Spleen (tissue), 11 donors: ENCODE measurements around the gene GPR26. TPM values are rescaled to one million over a fixed set of nuclear protein-coding genes. Genes with fewer than 3 reads are reported as not detected.

ENCODE experiments used
- DNase-seq: peaks from one replicate; pipeline ENCODE4 v3.0.0-alpha.2; 2020
- H3K27ac ChIP-seq, 8 donors: fragments of 200-600 bp; sonication (generic) in 7 of 8; 1 replicate in 4 of 8; 2 replicates in 4 of 8; pipeline versions ENCODE4 v1.5.0 to v1.8.0; 2016 to 2021; ENCODE audit warnings: inconsistent platforms in 4 of 8, mild to moderate bottlenecking in 4 of 8, moderate library complexity in 1 of 8
- H3K27me3 ChIP-seq, 7 donors: fragments of 200-600 bp; sonication (generic) in 6 of 7; replicated peaks in 1 of 7; 1 replicate in 4 of 7; 2 replicates in 3 of 7; pipeline versions ENCODE4 v1.5.0 to v1.8.0; 2016 to 2021; ENCODE audit warnings: inconsistent platforms in 3 of 7, mild to moderate bottlenecking in 1 of 7
- H3K36me3 ChIP-seq, 6 donors: fragments of 200-600 bp; sonication (generic) in 5 of 6; 1 replicate in 4 of 6; 2 replicates in 2 of 6; pipeline versions ENCODE4 v1.5.0 to v1.8.0; 2016 to 2021; ENCODE audit warnings: inconsistent platforms in 2 of 6
- H3K4me1 ChIP-seq, 6 donors: fragments of 200-600 bp; sonication (generic) in 5 of 6; 1 replicate in 3 of 6; 2 replicates in 3 of 6; pipeline versions ENCODE4 v1.5.0 to v1.8.0; 2016 to 2021; ENCODE audit warnings: inconsistent platforms in 3 of 6
- H3K4me3 ChIP-seq, 8 donors: fragments of 200-600 bp; sonication (generic) in 7 of 8; 1 replicate in 4 of 8; 2 replicates in 4 of 8; pipeline versions ENCODE4 v1.5.0 to v1.8.0; 2016 to 2021; ENCODE audit warnings: inconsistent platforms in 4 of 8, mild to moderate bottlenecking in 4 of 8, moderate library complexity in 2 of 8
- H3K9me3 ChIP-seq, 8 donors: fragments of 200-600 bp; sonication (generic) in 7 of 8; 1 replicate in 4 of 8; 2 replicates in 4 of 8; pipeline versions ENCODE4 v1.5.0 to v1.8.0; 2016 to 2021; ENCODE audit warnings: inconsistent platforms in 4 of 8
- POLR2A ChIP-seq, 3 donors: fragments of 450-650 bp; IDR thresholded peaks; one replicate each; pipeline ENCODE4 v1.5.1; 2017; ENCODE audit warnings: antibody characterized with exemption in 3 of 3, mild to moderate bottlenecking in 1 of 3
- POLR2AphosphoS5 ChIP-seq, 3 donors: sonication (generic); formaldehyde crosslinking; IDR thresholded peaks; one replicate each; pipeline ENCODE4 v1.5.1; 2017; ENCODE audit warnings: antibody characterized with exemption in 3 of 3
- WGBS, 5 donors: extraction: QIAGEN DNeasy Blood & Tissue Kit in 3 of 5; methylation state at CpG; one replicate each; pipeline versions ENCODE4 v1.1.5 to v1.1.7; 2013 to 2018; 5-methylcytosine and 5-hydroxymethylcytosine counted together
- intact Hi-C: fragments of 100-400 bp; cut with DNase I; formaldehyde crosslinking; loops from one replicate; pipeline ENCODE4 v1.15.0; 2023; ENCODE audit warnings: low total_unique reads
- polyA plus RNA-seq, 3 donors: library from polyadenylated mRNA; stranded (reverse); fragments of 200-250 nt; gene quantifications; one replicate each; pipeline ENCODE4 v1.2.1, GENCODE V29; 2013
- total RNA-seq, 7 donors: library from RNA; depleted of rRNA in 3 of 7; stranded (reverse); fragments of >200 nt in 3 of 7; fragmentation: NEBNext Ultra II Directional in 4 of 7; extraction: Animal tissue kit (Norgen Biotek cat#: 25700) in 4 of 7; gene quantifications; one replicate each; pipeline versions ENCODE4 v1.1.0 to v1.2.1, GENCODE V29; 2016 to 2021
- TF ChIP-seq, protein P1 (sequence below), 11 experiments: fragments of 200-600 bp in 7 of 11; fragments of 450-650 bp in 4 of 11; sonication (generic) in 4 of 11; IDR thresholded peaks in 8 of 11; conservative IDR thresholded peaks in 3 of 11; 1 replicate in 7 of 11; 2 replicates in 4 of 11; pipeline versions ENCODE4 v1.4.0 to v1.8.0; 2016 to 2021; ENCODE audit warnings: antibody characterized with exemption in 11 of 11, inconsistent platforms in 4 of 11, mild to moderate bottlenecking in 1 of 11
- donor health status: healthy with polysubstance abuse.
- donor health status: DM: no; HTN: no; CAD: no; lungs with moderate emphysema.
- donor health status: DM: no; HTN: no; CAD: no.
- donor health status: Bipolar disorder and iron deficiency.
- donor health status: healthy.
- donor health status: DM: no; HTN: no; CAD: no.
- donor health status: DM: yes; HTN: yes; CAD: no.

The GPR26 gene
- total and polyA plus RNA-seq, 10 donors: not detected

DNA sequence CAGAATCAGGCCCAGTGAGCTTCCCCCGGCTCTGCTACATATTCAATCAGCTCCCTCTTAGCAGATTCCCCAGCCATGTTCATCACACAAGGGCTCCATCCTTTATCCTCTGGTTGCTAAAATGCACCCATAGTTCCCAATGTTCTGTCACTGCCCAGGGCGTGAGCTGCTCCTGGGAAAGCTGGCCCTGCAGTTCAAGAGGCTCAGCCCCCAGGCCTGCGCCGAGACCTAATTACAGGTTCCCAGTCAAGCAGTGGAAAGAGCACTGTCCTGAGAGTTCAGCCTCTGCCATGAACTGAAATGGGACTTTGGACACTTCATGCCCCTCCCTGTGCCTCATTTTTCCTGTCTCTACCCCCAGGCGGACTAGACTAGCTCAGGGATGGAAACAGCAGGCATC lies 75.6 kb downstream of the GPR26 start:
- H3K4me1 ChIP-seq: no peaks in the 10 kb centered on the region
- H3K36me3 ChIP-seq: no peaks in the 10 kb centered on the region
- no peak for TF ChIP-seq POLR2AphosphoS5 (IDR thresholded peaks at IDR 0.05)
- TF ChIP-seq, protein P1, sequence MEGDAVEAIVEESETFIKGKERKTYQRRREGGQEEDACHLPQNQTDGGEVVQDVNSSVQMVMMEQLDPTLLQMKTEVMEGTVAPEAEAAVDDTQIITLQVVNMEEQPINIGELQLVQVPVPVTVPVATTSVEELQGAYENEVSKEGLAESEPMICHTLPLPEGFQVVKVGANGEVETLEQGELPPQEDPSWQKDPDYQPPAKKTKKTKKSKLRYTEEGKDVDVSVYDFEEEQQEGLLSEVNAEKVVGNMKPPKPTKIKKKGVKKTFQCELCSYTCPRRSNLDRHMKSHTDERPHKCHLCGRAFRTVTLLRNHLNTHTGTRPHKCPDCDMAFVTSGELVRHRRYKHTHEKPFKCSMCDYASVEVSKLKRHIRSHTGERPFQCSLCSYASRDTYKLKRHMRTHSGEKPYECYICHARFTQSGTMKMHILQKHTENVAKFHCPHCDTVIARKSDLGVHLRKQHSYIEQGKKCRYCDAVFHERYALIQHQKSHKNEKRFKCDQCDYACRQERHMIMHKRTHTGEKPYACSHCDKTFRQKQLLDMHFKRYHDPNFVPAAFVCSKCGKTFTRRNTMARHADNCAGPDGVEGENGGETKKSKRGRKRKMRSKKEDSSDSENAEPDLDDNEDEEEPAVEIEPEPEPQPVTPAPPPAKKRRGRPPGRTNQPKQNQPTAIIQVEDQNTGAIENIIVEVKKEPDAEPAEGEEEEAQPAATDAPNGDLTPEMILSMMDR (IDR thresholded peaks at IDR 0.05 in 8 of 11, conservative IDR thresholded peaks at IDR 0.05 in 3 of 11): no peak
- no peak for TF ChIP-seq POLR2A (IDR thresholded peaks at IDR 0.05)
- peaks cover 0 to 10% (median 6%) of the 10 kb centered on the region in 8 donors for H3K9me3 ChIP-seq
- intact Hi-C loops: no loop called here
- H3K4me3 ChIP-seq: no peak overlapping the region
- DNase-seq: no peak
- WGBS, 5 donors: 87 to 97% (median 90%) methylated on average over 5 of the region's 5 CpGs
- no peak overlapping the region for H3K27ac ChIP-seq
- H3K27me3 ChIP-seq: peaks cover 0 to 10% (median 0%) of the 10 kb centered on the region in 7 donors

DNA sequence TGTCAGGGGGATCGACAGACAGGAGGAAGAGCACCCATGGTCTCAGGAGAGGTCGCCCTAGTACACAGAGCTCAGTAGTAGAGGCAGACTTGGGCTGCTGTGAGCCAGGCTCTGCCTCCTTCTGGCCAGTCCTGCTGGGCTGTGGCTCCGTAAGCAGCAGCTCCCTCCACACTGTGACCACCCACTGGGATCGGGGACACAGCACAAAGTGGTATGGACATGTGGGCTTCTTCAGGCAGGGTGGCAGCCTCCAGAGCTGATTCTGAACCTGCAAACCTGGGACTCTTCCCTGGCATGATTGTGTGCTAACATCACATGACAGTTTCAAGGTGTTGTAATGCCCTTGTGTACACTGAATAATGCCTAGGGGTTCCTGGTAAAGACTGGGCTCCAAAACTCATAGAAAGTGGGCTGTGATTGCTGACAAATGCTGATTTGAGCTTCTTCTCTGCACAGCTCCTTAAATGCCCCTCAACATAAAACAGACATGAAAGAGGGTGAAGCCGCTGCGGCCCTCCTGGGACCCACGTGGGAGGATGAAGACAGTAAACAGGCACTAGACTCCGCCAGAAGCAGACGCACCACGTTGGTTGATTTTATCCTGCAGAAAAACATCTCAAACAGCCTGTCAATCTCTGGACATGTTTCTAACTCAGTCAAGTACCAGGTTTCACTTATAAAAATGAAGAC lies 76.7 kb downstream of the GPR26 start:
- peaks cover 0 to 10% (median 0%) of the 10 kb centered on the region in 7 donors for H3K27me3 ChIP-seq
- H3K9me3 ChIP-seq: no peaks in the 10 kb centered on the region
- no peak for DNase-seq
- no peak for TF ChIP-seq POLR2AphosphoS5 (IDR thresholded peaks at IDR 0.05)
- TF ChIP-seq, protein P1 (IDR thresholded peaks at IDR 0.05 in 8 of 11, conservative IDR thresholded peaks at IDR 0.05 in 3 of 11): no peak
- no peak for TF ChIP-seq POLR2A (IDR thresholded peaks at IDR 0.05)
- intact Hi-C loops: no loop called here
- no peaks in the 10 kb centered on the region for H3K36me3 ChIP-seq
- no peak overlapping the region for H3K4me3 ChIP-seq
- WGBS, 5 donors: 74 to 81% (median 76%) methylated on average over 10 of the region's 10 CpGs
- H3K4me1 ChIP-seq: no peaks in the 10 kb centered on the region
- no peak overlapping the region for H3K27ac ChIP-seq

DNA sequence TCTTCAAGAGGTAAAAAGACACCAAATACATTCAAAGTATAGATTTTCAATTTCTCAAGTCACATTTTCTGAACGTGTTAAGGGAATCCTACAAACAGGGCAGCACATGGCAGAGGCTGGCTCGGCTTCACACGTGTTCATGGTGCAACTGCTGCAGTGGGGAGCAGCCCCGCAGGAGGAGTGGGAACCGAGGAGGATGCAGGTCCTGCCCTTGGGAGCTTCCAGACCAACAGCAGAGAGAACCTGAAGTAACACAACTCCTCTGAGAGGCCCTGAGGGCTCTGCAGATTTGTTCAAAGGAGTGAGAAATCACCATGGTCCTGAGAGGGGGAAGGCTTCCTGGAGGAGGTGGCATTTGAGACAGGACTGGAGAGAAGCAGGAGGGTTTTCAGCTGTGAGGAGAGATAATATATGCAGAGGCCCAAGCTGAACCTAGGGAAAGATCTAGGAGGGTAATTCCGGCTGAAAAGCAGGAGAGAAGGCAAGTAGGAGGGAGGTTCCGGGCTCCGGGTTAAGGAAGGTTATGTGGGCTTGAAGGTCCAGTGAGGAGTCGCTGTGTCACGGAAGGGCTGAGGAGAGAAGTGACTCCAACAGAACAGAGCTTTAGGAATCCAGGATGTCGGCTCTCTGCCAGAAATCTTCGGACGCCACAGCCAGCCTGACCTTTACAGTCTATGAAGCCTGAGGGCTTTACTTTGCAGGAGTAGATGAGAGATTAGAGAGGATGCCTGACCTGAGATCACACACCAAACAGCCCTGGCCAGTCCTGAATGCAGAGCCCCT lies 77.5 kb downstream of the GPR26 start:
- H3K4me3 ChIP-seq: no peak overlapping the region
- no peaks in the 10 kb centered on the region for H3K9me3 ChIP-seq
- 63 to 70% (median 69%) methylated on average over 13 of the region's 13 CpGs for WGBS, 5 donors
- no peak for DNase-seq
- TF ChIP-seq POLR2A (IDR thresholded peaks at IDR 0.05) (no peak), POLR2AphosphoS5 (IDR thresholded peaks at IDR 0.05) (no peak)
- TF ChIP-seq, protein P1 (IDR thresholded peaks at IDR 0.05 in 8 of 11, conservative IDR thresholded peaks at IDR 0.05 in 3 of 11): no peak
- H3K4me1 ChIP-seq: no peaks in the 10 kb centered on the region
- no peak overlapping the region for H3K27ac ChIP-seq
- H3K36me3 ChIP-seq: no peaks in the 10 kb centered on the region
- H3K27me3 ChIP-seq: peaks cover 0 to 10% (median 0%) of the 10 kb centered on the region in 7 donors
- intact Hi-C loops: no loop called here

DNA sequence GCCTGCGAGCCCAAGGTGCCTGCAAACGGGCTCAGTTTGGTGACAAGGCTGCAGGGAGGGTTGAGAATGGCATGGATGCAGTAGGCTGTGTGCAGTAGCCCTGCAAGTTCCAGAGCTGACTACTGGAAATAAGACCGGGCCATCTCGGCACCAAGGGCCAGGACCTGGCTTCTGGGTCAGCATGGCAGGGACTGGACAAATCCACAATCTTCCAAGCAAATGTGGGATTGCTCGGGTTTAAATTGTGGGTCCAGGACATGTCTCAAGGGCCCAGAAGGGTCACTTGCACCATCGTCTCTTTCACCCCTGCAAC lies 78.0 kb downstream of the GPR26 start:
- WGBS, 5 donors: 71 to 98% (median 75%) methylated on average over 4 to 6 of the region's 6 CpGs
- TF ChIP-seq POLR2AphosphoS5 (IDR thresholded peaks at IDR 0.05): no peak
- Histone ChIP-seq H3K36me3 (no peaks in the 10 kb centered on the region), H3K27ac (no peak overlapping the region), H3K9me3 (no peaks in the 10 kb centered on the region), H3K27me3 (peaks cover 0 to 10% (median 0%) of the 10 kb centered on the region in 7 donors), H3K4me1 (peaks cover 0 to 2% (median 0%) of the 10 kb centered on the region in 6 donors), H3K4me3 (no peak overlapping the region)
- intact Hi-C loops: no loop called here
- no peak for DNase-seq

Other genes starting within 250 kb of the GPR26 start
- gene CPXM2, start 225.5 kb downstream of the GPR26 start, total RNA-seq: 10 to 100 TPM; 20.8 to 38.2 (median 22.2) TPM
- 1 to 10 TPM; 3.7 to 7.0 (median 3.7) TPM for gene CPXM2, start 225.5 kb downstream of the GPR26 start, polyA plus RNA-seq